ENCODE data around the gene MPZL3.

Gene MPZL3

GRCh38 chr11:118264569-118265465 is 12.7 kb upstream of the MPZL3 start:
- no peak for DNase-seq (ENCODE audit: low spot score)

GRCh38 chr11:118263695-118264568 is 11.8 kb upstream of the MPZL3 start, which contains the start of gene MPZL2:
TSS of gene MPZL2 (minus strand) at chr11:118264297. CDS start at chr11:118264153, 144 bp downstream.
- DNase-seq (ENCODE audit: low spot score) = no peak

DNA sequence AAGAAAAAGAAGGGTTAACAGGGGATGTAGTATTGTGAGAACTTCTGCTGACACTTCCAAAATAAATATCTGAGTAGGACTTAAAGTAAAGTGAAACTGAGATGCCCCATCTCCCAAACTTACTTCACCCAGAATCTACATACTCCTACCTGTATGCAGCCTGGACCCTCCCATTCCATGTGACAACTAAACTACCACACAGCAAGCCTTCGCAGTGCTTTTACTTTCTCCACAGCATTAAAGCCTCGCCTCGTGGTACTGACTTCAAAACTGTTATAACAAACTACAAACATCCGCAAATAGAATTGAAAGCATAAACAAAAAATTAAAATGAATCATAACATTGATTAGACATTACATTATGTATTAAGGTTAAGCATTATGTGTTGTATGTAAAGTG is 10.9 kb upstream of the MPZL3 start:
- no peak for DNase-seq (ENCODE audit: low spot score)

- DNase-seq (ENCODE audit: low spot score) = no peak
Measured at GRCh38 chr11:118260353-118260752, 8.2 kb upstream of the MPZL3 start.

DNA sequence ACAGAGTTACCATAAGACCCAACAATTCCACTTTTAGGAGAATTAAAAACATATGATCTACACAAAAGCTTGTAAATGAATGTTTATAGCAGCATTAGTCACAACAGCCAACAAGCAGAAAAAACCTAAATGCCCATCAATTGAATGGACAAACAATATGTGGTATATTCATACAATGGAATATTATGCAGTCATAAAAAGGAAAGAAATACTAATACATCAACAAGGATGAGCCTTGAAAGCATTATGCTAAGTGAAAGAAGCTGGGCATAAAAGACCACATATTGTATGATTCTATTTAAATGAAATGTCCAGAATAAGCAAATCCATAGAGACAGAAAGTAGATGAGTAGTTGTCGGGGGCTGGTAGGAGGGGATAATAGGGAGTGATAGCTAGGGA is 7.0 kb upstream of the MPZL3 start:
- DNase-seq (ENCODE audit: low spot score) = no peak

DNA sequence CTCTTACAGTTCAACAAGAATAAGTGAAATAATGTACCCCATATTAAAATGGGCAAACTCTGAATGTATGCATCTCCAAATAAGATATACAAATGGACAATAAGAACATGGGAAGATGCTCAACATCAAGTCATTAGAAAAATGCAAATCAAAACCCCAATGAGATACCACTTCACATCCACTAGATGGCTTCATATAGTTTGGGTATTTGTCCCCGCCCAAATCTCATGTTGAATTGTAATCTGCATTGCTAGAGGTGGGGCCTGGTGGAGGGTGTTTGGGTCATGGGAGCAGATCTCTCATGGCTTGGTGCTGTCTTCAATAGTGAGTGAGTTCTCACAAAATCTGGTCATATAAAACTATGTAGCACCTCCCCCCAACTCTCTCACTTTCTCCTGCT is 6.2 kb upstream of the MPZL3 start:
- DNase-seq (ENCODE audit: low spot score) = no peak

DNA sequence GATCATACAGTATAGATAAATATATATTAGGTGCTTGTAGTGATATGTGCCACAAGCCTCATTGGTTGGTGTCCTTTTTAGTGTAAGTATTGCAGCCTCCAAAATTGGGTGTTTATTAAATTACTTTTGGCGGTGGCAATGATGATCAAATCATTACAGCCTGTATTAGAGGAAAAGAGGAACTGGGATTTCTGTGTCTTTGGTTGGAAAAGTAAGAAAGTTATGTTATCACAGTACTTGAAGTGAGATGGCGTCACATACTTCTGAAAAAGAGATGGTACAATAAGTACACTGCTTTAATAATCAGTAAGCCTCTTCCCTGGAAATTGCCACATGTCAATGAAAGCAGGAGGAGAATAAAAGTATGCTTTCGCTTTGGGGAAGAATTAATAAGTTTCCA is 523 bp upstream of the MPZL3 start:
- no peak for DNase-seq (ENCODE audit: low spot score)

DNA sequence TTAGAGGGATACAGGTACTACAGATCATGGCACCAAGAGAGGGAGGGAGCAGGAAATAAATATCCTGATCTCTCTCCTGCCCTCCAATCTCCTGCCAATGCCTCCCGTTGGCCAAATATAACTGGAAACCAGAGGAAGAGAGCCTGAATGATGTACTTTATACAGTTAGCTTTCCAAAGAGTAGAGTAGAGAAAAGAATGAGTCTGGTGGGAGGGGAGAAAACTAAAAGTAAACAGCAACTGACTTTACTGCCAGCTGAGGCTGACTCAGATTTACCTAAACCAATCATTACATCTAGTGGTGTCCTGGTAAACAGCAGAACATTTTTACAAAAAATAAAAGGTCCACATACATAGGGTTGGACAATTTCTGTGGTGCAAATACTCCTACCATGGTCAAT is 5.1 kb downstream of the MPZL3 start:
- DNase-seq (ENCODE audit: low spot score) = no peak

DNA sequence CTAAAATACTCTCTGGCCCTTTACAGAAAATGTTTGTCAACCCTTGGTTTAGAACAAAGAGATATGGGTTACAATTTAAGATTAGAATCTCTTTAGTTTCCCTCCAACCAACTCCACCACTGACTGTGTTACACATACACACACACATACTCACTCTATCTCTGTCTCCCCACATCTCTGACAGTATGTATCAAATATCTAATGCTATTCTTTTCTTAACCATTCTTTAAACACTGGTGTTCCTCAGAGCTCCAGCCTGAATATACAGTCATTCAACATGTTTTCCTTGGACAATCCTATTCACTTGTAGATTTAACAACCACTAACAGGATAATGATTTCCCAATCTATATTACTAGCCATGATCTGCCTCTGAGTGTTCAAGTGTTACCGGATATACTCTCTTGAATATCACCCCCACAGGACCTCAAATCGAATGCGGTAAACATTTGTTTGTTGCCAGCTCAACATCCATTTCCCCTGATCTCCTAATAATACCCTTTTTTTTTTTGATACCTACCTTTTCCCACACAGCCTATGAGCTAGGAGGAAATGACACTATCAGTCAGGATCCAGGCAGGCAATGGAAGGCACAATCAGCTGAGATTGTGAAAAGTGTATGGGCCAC is 6.1 kb downstream of the MPZL3 start:
- DNase-seq (ENCODE audit: low spot score) = no peak

- DNase-seq (ENCODE audit: low spot score) = no peak
Measured at GRCh38 chr11:118243993-118244762, 8.0 kb downstream of the MPZL3 start.

DNA sequence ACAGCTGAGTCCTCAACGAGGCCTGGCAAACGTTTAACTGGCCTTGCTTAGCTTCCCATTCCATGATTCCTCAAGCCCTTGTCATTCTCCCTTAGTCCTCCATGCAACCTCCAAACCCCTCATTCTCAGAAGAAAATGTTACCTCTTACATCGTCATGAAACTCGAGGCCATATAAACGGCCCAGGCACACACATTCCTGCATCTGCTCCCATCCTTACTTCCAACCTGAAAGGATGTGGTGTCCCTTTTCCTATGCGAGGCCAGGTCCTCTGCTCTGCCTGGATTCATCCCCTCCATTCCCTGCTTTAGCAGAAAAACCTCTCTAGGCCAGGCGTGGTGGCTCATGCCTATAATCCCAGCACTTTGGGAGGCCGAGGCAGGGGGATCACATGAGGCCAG is 9.0 kb downstream of the MPZL3 start:
- DNase-seq (ENCODE audit: low spot score) = no peak

DNA sequence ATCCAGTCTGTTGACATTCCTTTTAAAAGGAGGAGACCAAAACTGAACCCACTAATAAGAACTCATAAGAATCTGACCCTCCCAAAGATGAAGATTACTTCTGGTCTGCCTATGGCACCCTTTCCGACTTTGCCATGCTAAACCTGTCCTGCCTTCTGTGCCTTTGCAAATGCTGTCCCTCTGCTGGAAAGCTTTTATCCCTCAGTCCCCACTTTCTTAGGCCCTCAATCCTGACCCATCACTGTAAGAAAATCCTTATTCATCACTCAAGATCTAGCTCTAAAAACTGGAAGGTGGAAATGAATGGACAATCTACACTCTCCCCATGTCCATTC is 10.4 kb downstream of the MPZL3 start:
- DNase-seq (ENCODE audit: low spot score) = no peak

DNA sequence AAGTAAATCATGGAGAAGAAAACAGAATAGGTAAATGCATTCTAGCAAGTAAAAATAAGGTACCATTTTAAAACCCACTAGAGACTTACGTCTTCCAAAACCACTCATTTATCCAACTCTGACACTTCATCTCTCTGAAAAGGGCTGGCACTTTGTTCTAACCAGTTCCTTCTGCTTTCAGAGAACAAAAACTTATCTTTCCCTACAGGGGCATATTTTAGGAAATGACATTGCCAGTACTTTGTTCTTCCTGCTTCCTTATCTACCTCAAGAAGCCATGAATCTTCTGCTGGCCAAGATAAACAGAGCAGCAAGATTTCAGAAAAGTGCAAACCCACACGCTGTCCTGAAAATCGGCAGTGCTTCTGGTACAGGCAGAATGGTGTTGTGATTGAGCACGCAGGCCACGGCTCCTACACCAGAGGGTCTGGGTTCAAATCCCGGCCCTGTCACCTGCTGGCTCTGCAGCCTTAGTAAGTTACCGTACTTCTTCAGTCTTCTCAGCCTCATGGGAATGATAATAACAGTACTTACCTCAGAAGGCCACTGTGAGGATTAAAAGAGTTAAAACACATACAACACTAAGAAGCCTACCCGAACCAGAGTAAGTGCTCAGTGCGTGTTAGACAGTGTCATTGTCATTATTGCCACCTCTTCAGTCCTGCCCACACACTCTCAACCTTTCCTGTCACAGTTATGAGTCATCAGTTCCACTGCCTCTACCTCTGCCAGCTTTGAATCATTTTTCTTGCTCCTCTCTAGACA is 11.0 kb downstream of the MPZL3 start:
- peak; percentile 59 for DNase-seq (ENCODE audit: low spot score)

GRCh38 chr11:118239509-118240205 is 12.5 kb downstream of the MPZL3 start:
- no peak for DNase-seq (ENCODE audit: low spot score)

- no peak for DNase-seq (ENCODE audit: low spot score)
Measured at GRCh38 chr11:118238929-118239328, 13.2 kb downstream of the MPZL3 start.

DNA sequence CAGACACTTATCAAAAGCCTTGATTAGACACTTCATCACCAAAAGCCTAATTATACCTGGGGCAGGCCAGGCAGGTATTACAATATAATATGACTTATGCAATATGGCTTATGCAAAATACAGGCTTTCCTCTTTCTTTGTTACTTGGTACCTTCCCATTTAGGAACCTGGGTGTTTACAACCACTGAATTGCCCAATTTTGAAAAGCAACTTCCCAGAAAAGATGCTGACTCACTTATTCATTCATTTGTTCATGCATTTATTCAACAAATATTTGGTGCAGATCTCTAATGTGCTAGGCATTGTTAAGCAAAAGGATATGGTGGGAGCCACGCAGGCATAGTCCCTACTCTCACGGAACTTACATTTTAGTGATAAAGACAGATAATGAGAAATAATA is 13.7 kb downstream of the MPZL3 start:
- DNase-seq (ENCODE audit: low spot score) = no peak

DNA sequence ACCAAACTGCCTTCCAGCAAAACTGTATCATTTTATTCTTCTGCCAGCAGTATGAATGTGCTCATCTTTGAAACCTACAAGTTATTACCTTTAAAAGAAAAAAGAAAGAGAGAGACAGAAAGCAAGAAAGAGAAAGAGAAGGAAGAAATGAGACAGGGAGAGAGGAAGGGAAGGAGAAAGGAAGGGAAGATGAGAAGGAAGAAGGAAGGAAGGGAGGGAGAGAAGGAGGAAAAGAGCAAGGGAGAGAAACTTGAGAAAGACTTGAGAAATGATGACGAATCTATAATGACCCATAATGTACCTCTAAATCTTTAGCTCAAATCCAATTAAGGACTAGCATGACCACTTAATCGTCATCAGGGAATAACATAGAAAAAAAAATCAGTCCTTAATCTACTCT is 16.0 kb downstream of the MPZL3 start:
- DNase-seq (ENCODE audit: low spot score) = no peak

- DNase-seq (ENCODE audit: low spot score) = no peak
Measured at GRCh38 chr11:118234833-118235232, 17.3 kb downstream of the MPZL3 start.

DNA sequence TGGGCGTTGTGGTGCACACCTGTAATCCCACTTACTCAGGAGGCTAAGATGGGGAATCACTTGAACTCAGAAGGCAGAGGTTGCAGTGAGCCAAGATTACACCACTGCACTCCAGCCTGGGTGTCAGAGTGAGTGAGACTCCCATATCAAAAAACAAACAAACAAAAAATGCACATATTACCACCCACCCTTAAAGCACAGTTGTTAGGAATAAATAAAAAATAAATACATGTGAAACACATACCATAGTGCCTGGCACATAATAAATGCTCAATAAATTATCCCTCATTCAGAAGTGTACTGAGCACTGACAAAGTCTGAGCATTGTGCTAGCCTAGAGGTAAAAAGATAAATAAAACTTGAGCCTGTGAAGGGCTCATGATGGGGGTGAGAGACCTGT is 18.3 kb downstream of the MPZL3 start:
- no peak for DNase-seq (ENCODE audit: low spot score)

GRCh38 chr11:118233377-118233776 is 18.8 kb downstream of the MPZL3 start:
- no peak for DNase-seq (ENCODE audit: low spot score)

- no peak for DNase-seq (ENCODE audit: low spot score)
Measured at GRCh38 chr11:118232659-118233058, 19.5 kb downstream of the MPZL3 start.
